OCI-LY7 (cell line): ENCODE data around the gene FAM107B.

Source experiments
- EZH2phosphoT487 ChIP-seq: fragments of 200-600 bp; sonication (generic); IDR thresholded peaks from 2 replicates; pipeline ENCODE4 v1.6.1; 2018; ENCODE audit warnings: low read depth, borderline replicate concordance, mild to moderate bottlenecking, mixed run types, antibody characterized with exemption, low read length, moderate library complexity, mixed read lengths
- TF ChIP-seq, protein P1 (sequence below): fragments of 200-600 bp; sonication (generic); conservative IDR thresholded peaks from 2 replicates; pipeline ENCODE4 v1.5.1; 2014; ENCODE audit warnings: mild to moderate bottlenecking, antibody characterized with exemption, low read length, moderate library complexity, mixed read lengths

DNA sequence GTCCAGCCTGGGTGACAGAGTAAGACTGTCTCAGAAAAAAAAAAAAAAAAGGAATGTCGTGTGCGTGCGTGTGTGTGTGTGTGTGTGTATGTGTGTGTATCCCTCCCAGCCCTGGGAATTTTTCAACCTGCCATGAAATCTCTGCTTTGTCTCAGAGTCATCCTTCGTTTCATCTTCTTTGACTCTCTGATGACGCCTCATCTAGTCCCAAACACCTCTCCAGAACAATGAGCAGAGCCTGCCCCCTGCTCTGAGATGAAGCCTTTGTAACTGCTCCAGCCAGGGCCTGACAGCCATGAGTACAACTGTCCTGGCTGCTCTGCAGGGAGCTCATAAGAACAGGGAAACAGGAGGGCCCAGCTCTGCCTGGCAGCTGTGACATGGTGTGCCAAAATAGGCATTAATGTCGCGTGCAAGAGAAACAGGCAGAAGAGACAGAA is 149.5 kb downstream of the FAM107B start:
- TF ChIP-seq, protein P1, sequence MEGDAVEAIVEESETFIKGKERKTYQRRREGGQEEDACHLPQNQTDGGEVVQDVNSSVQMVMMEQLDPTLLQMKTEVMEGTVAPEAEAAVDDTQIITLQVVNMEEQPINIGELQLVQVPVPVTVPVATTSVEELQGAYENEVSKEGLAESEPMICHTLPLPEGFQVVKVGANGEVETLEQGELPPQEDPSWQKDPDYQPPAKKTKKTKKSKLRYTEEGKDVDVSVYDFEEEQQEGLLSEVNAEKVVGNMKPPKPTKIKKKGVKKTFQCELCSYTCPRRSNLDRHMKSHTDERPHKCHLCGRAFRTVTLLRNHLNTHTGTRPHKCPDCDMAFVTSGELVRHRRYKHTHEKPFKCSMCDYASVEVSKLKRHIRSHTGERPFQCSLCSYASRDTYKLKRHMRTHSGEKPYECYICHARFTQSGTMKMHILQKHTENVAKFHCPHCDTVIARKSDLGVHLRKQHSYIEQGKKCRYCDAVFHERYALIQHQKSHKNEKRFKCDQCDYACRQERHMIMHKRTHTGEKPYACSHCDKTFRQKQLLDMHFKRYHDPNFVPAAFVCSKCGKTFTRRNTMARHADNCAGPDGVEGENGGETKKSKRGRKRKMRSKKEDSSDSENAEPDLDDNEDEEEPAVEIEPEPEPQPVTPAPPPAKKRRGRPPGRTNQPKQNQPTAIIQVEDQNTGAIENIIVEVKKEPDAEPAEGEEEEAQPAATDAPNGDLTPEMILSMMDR: no peak
- TF ChIP-seq EZH2phosphoT487: no peak
